MM.1S (cell line): ENCODE data around the gene VNN1.
A peak's percentile ranks its signal among the peaks of the same experiment; 100 is the strongest.

ENCODE experiments used
- DNase-seq: peaks from one replicate; pipeline ENCODE4 v3.0.0-alpha.2; 2015
- H2AFZ ChIP-seq: fragments of 300-600 bp; sonication (generic); 2 replicates; pipeline ENCODE4 v1.6.0; 2016; ENCODE audit warnings: antibody characterized with exemption, low read length
- H3F3A ChIP-seq: fragments of 300-600 bp; sonication (generic); 2 replicates; pipeline ENCODE4 v1.6.1; 2016; ENCODE audit warnings: mild to moderate bottlenecking, antibody characterized with exemption, low read length, moderate library complexity, mixed read lengths; ENCODE audit not compliant: insufficient read depth
- H3K27ac ChIP-seq: fragments of 300-600 bp; sonication (generic); 2 replicates; pipeline ENCODE4 v1.5.1; 2016; ENCODE audit warnings: mild to moderate bottlenecking, low read length
- H3K27me3 ChIP-seq: fragments of 300-600 bp; sonication (generic); replicated peaks from 2 replicates; pipeline ENCODE4 v1.6.0; 2016; ENCODE audit warnings: low read length; ENCODE audit not compliant: insufficient read depth
- H3K36me3 ChIP-seq: fragments of 300-600 bp; sonication (generic); replicated peaks from 2 replicates; pipeline ENCODE4 v1.6.1; 2016; ENCODE audit warnings: mild to moderate bottlenecking, low read length, mixed read lengths; ENCODE audit not compliant: insufficient read depth
- H3K4me1 ChIP-seq: fragments of 300-600 bp; sonication (generic); 2 replicates; pipeline ENCODE4 v1.6.1; 2016; ENCODE audit warnings: low read length, mixed read lengths
- H3K4me2 ChIP-seq: fragments of 300-600 bp; sonication (generic); 2 replicates; pipeline ENCODE4 v1.6.0; 2016; ENCODE audit warnings: low read depth, low read length
- H3K4me3 ChIP-seq: fragments of 300-600 bp; sonication (generic); 2 replicates; pipeline ENCODE4 v1.5.1; 2016; ENCODE audit warnings: low read length, mixed read lengths
- H3K79me2 ChIP-seq: fragments of 300-600 bp; sonication (generic); 2 replicates; pipeline ENCODE4 v1.6.1; 2016; ENCODE audit warnings: mixed run types, low read length, mixed read lengths
- H3K9ac ChIP-seq: fragments of 300-600 bp; sonication (generic); 2 replicates; pipeline ENCODE4 v1.6.1; 2016; ENCODE audit warnings: low read length, mixed read lengths
- H3K9me2 ChIP-seq: fragments of 300-600 bp; sonication (generic); replicated peaks from 2 replicates; pipeline ENCODE4 v1.6.1; 2016; ENCODE audit warnings: mild to moderate bottlenecking, low read length, mixed read lengths; ENCODE audit not compliant: insufficient read depth
- H3K9me3 ChIP-seq: fragments of 300-600 bp; sonication (generic); replicated peaks from 2 replicates; pipeline ENCODE4 v1.6.1; 2016; ENCODE audit warnings: mild to moderate bottlenecking, low read length, mixed read lengths; ENCODE audit not compliant: insufficient read depth
- H4K20me1 ChIP-seq: fragments of 300-600 bp; sonication (generic); 2 replicates; pipeline ENCODE4 v1.6.1; 2016; ENCODE audit warnings: mild to moderate bottlenecking, low read length, moderate library complexity, mixed read lengths; ENCODE audit not compliant: insufficient read depth
- CTCF ChIP-seq: fragments of 300-600 bp; sonication (generic); IDR thresholded peaks from 2 replicates; pipeline ENCODE4 v1.5.1; 2016; ENCODE audit warnings: antibody characterized with exemption, low read length, mixed read lengths
- EZH2 ChIP-seq: fragments of 300-600 bp; sonication (generic); optimal IDR thresholded peaks from 2 replicates; pipeline ENCODE3; 2017; ENCODE audit warnings: low read depth, mild to moderate bottlenecking, antibody characterized with exemption, low read length, mixed read lengths
- EZH2phosphoT487 ChIP-seq: fragments of 300-600 bp; sonication (generic); IDR thresholded peaks from 2 replicates; pipeline ENCODE4 v1.6.1; 2018; ENCODE audit warnings: antibody characterized with exemption, low read length

VNN1 gene

GRCh38 chr6:132730560-132730959 is 16.7 kb upstream of the VNN1 start:
- Histone ChIP-seq H3K4me2 (no peak overlapping the region), H3K27ac (no peak overlapping the region), H3K9ac (no peak overlapping the region), H3K27me3 (no peaks in the 10 kb centered on the region), H3K9me2 (no peaks in the 10 kb centered on the region), H4K20me1 (no peaks in the 10 kb centered on the region), H3K36me3 (no peaks in the 10 kb centered on the region), H3K4me1 (no peaks in the 10 kb centered on the region), H3K79me2 (no peaks in the 10 kb centered on the region), H3K9me3 (no peaks in the 10 kb centered on the region), H3F3A (no peaks in the 10 kb centered on the region), H3K4me3 (no peak overlapping the region), H2AFZ (no peak overlapping the region)
- TF ChIP-seq EZH2: no peak
- TF ChIP-seq EZH2phosphoT487: no peak
- TF ChIP-seq CTCF: no peak
- no peak for DNase-seq

GRCh38 chr6:132728616-132729015 is 14.8 kb upstream of the VNN1 start:
- Histone ChIP-seq H4K20me1 (no peaks in the 10 kb centered on the region), H3K27me3 (no peaks in the 10 kb centered on the region), H3F3A (no peaks in the 10 kb centered on the region), H3K9ac (no peak overlapping the region), H3K4me2 (no peak overlapping the region), H3K9me3 (no peaks in the 10 kb centered on the region), H3K4me1 (no peaks in the 10 kb centered on the region), H3K36me3 (no peaks in the 10 kb centered on the region), H3K27ac (no peak overlapping the region), H3K4me3 (no peak overlapping the region), H3K9me2 (no peaks in the 10 kb centered on the region), H2AFZ (no peak overlapping the region), H3K79me2 (no peaks in the 10 kb centered on the region)
- DNase-seq: no peak
- TF ChIP-seq EZH2phosphoT487 (no peak), CTCF (peak; percentile 5; the same call in 1 of the 2 replicates), EZH2 (no peak)

- TF ChIP-seq CTCF (no peak), EZH2 (no peak), EZH2phosphoT487 (no peak)
- no peak for DNase-seq
- Histone ChIP-seq H3K79me2 (no peaks in the 10 kb centered on the region), H3F3A (no peaks in the 10 kb centered on the region), H3K4me1 (no peaks in the 10 kb centered on the region), H3K27ac (no peak overlapping the region), H3K36me3 (no peaks in the 10 kb centered on the region), H3K9me2 (no peaks in the 10 kb centered on the region), H4K20me1 (no peaks in the 10 kb centered on the region), H3K9me3 (no peaks in the 10 kb centered on the region), H3K9ac (no peak overlapping the region), H3K4me2 (no peak overlapping the region), H3K27me3 (no peaks in the 10 kb centered on the region), H3K4me3 (no peak overlapping the region), H2AFZ (no peak overlapping the region)
Measured at GRCh38 chr6:132726608-132726975, 12.7 kb upstream of the VNN1 start.
